AG09319 (cell line): ENCODE results near the gene MRPL45.

ENCODE experiments used
- DNase-seq: peaks from one replicate; pipeline ENCODE4 v3.0.0-alpha.2; 2010; ENCODE audit warnings: low read depth; ENCODE audit errors: extremely low read depth
- CTCF ChIP-seq: IDR thresholded peaks from 2 replicates; pipeline ENCODE4 v1.5.1; 2011; ENCODE audit warnings: low read depth, mild to moderate bottlenecking, inconsistent platforms, low read length, moderate library complexity

MRPL45 gene

GRCh38 chr17:38325221-38325851 lies 28.4 kb downstream of the MRPL45 start:
- no peak for DNase-seq
- TF ChIP-seq CTCF: no peak

GRCh38 chr17:38326996-38327792 lies 30.2 kb downstream of the MRPL45 start:
- no peak for TF ChIP-seq CTCF
- no peak for DNase-seq

GRCh38 chr17:38327936-38328335 lies 31.0 kb downstream of the MRPL45 start:
- no peak for TF ChIP-seq CTCF
- DNase-seq: no peak

- no peak for TF ChIP-seq CTCF
- no peak for DNase-seq
These were observed 31.7 kb downstream of the MRPL45 start for GRCh38 chr17:38328620-38329019.

- no peak for TF ChIP-seq CTCF
- no peak for DNase-seq
These were observed 32.3 kb downstream of the MRPL45 start for GRCh38 chr17:38329284-38329683.

- no peak for DNase-seq
- no peak for TF ChIP-seq CTCF
These were observed 33.1 kb downstream of the MRPL45 start for GRCh38 chr17:38329808-38330730.
